ENCODE measurements around the gene FMNL2. TPM values are rescaled to one million over a fixed set of nuclear protein-coding genes. Genes with fewer than 3 reads are reported as not detected.

The FMNL2 gene
- total and polyA plus RNA-seq, 11 donors = 4.7 to 19.4 (median 5.5) TPM

- intact Hi-C loops (cut with DNase I) = no loop called here
- no peaks in the 10 kb centered on the region for H3K27me3 ChIP-seq
- no peaks in the 10 kb centered on the region for H3K9me3 ChIP-seq
- H3K4me1 ChIP-seq = peaks cover 0 to 15% (median 1%) of the 10 kb centered on the region in 12 donors
- 65 to 78% (median 67%) methylated on average over 2 of the region's 2 CpGs for WGBS, 4 donors
- DNase-seq = no peak
- TF ChIP-seq POLR2A (IDR thresholded peaks at IDR 0.05) (no peak), CTCF (IDR thresholded peaks at IDR 0.05) (no peak)
- no peak overlapping the region for H3K4me3 ChIP-seq
- H3K36me3 ChIP-seq = no peaks in the 10 kb centered on the region
- no peak overlapping the region for H3K27ac ChIP-seq
- ATAC-seq = no peak
These were observed 41.4 kb downstream of the FMNL2 start for GRCh38 chr2:152376385-152376784.

GRCh38 chr2:152376968-152377367, 42.0 kb downstream of the FMNL2 start:
- ATAC-seq (no peak), DNase-seq (no peak)
- Histone ChIP-seq H3K27me3 (no peaks in the 10 kb centered on the region), H3K36me3 (no peaks in the 10 kb centered on the region), H3K9me3 (no peaks in the 10 kb centered on the region), H3K4me1 (peaks cover 0 to 16% (median 1%) of the 10 kb centered on the region in 12 donors), H3K4me3 (no peak overlapping the region), H3K27ac (no peak overlapping the region)
- 82 to 95% (median 88%) methylated on average over 1 of the region's 1 CpG for WGBS, 4 donors
- TF ChIP-seq POLR2A (IDR thresholded peaks at IDR 0.05) = no peak
- TF ChIP-seq CTCF (IDR thresholded peaks at IDR 0.05) = no peak
- intact Hi-C loops (cut with DNase I) = no loop called here

GRCh38 chr2:152379089-152379488, 44.1 kb downstream of the FMNL2 start:
- no peak for DNase-seq
- Histone ChIP-seq H3K9me3 (no peaks in the 10 kb centered on the region), H3K27ac (no peak overlapping the region), H3K4me1 (peaks cover 0 to 13% (median 0%) of the 10 kb centered on the region in 12 donors), H3K36me3 (no peaks in the 10 kb centered on the region), H3K27me3 (no peaks in the 10 kb centered on the region), H3K4me3 (no peak overlapping the region)
- WGBS, 4 donors = 66 to 93% (median 75%) methylated on average over 4 of the region's 4 CpGs
- TF ChIP-seq POLR2A (IDR thresholded peaks at IDR 0.05) (no peak), CTCF (IDR thresholded peaks at IDR 0.05) (no peak)
- ATAC-seq = no peak
- intact Hi-C loops (cut with DNase I) = no loop called here

- TF ChIP-seq POLR2A (IDR thresholded peaks at IDR 0.05) = no peak
- no peak for TF ChIP-seq CTCF (IDR thresholded peaks at IDR 0.05)
- H3K9me3 ChIP-seq = no peaks in the 10 kb centered on the region
- ATAC-seq (no peak), DNase-seq (no peak)
- H3K36me3 ChIP-seq = no peaks in the 10 kb centered on the region
- intact Hi-C loops (cut with DNase I) = no loop called here
- H3K4me1 ChIP-seq = peaks cover 0 to 13% (median 0%) of the 10 kb centered on the region in 12 donors
- no peak overlapping the region for H3K27ac ChIP-seq
- no peak overlapping the region for H3K4me3 ChIP-seq
- H3K27me3 ChIP-seq = no peaks in the 10 kb centered on the region
- WGBS, 4 donors = 75 to 92% (median 81%) methylated on average over 5 of the region's 5 CpGs
These were observed 45.5 kb downstream of the FMNL2 start for GRCh38 chr2:152380261-152381055.

All from heart left ventricle (tissue), 16 donors.